Measurements from ENCODE around the gene EFHD1. TPM values are rescaled to one million over a fixed set of nuclear protein-coding genes. Genes with fewer than 3 reads are reported as not detected.

The EFHD1 gene
- total and polyA plus RNA-seq, 2 experiments from 2014 or later: 3.4 to 6.4 TPM

- H3K4me1 Mint-ChIP-seq: peaks cover 2% of the 10 kb centered on the region; the same call in 1 of the 3 replicates
- no peaks in the 10 kb centered on the region for H3K36me3 ChIP-seq (ENCODE audit: insufficient read depth)
- H3K4me2 ChIP-seq: no peak overlapping the region
- no peaks in the 10 kb centered on the region for H4K20me1 ChIP-seq (replicated peaks; ENCODE audit: insufficient read depth)
- H3K27me3 ChIP-seq (ENCODE audit: insufficient read depth): no peaks in the 10 kb centered on the region
- no peaks in the 10 kb centered on the region for H3K79me2 ChIP-seq (replicated peaks; ENCODE audit: insufficient read depth)
- no peak overlapping the region for H3K27ac Mint-ChIP-seq
- ATAC-seq: no peak
- DNase-seq (ENCODE audit: low spot score): no peak
- no peaks in the 10 kb centered on the region for H3K36me3 Mint-ChIP-seq (ENCODE audit: low read depth)
- H3K9me2 ChIP-seq (ENCODE audit: insufficient read depth): no peaks in the 10 kb centered on the region
- H2AFZ ChIP-seq: no peak overlapping the region
- no peak for TF ChIP-seq JUNB (IDR thresholded peaks at IDR 0.05; ENCODE audit: unreplicated experiment)
- H3K4me1 ChIP-seq (ENCODE audit: insufficient read depth): no peaks in the 10 kb centered on the region
- H3K4me3 Mint-ChIP-seq: no peak overlapping the region
- H3F3A ChIP-seq (replicated peaks; ENCODE audit: low read depth): no peaks in the 10 kb centered on the region
- no peak overlapping the region for H3K4me3 ChIP-seq
- H3K27ac ChIP-seq (ENCODE audit: low read depth): no peak overlapping the region
- no peaks in the 10 kb centered on the region; the same call in 2 of the 3 replicates for H3K9me3 Mint-ChIP-seq
- H3K27me3 Mint-ChIP-seq (ENCODE audit: insufficient read depth, low read depth, poor library complexity): peaks cover 9% of the 10 kb centered on the region
These were observed 39.2 kb downstream of the EFHD1 start for GRCh38 chr2:232672588-232672987.

GRCh38 chr2:232674491-232674890 is 41.1 kb downstream of the EFHD1 start:
- H3K9me3 Mint-ChIP-seq: no peaks in the 10 kb centered on the region; the same call in 2 of the 3 replicates
- H3K4me1 Mint-ChIP-seq: no peaks in the 10 kb centered on the region
- H3K27ac ChIP-seq (ENCODE audit: low read depth): no peak overlapping the region
- H3F3A ChIP-seq (replicated peaks; ENCODE audit: low read depth): no peaks in the 10 kb centered on the region
- no peak overlapping the region for H3K27ac Mint-ChIP-seq
- no peaks in the 10 kb centered on the region; the same call in 1 of the 2 replicates for H4K20me1 ChIP-seq (replicated peaks; ENCODE audit: insufficient read depth)
- H3K36me3 ChIP-seq (ENCODE audit: insufficient read depth): no peaks in the 10 kb centered on the region
- H3K27me3 ChIP-seq (ENCODE audit: insufficient read depth): no peaks in the 10 kb centered on the region
- no peak overlapping the region for H3K4me3 Mint-ChIP-seq
- H3K9me2 ChIP-seq (ENCODE audit: insufficient read depth): no peaks in the 10 kb centered on the region
- no peak overlapping the region for H3K4me2 ChIP-seq
- H3K4me1 ChIP-seq (ENCODE audit: insufficient read depth): no peaks in the 10 kb centered on the region
- ATAC-seq (no peak), DNase-seq (ENCODE audit: low spot score) (no peak)
- H3K79me2 ChIP-seq (replicated peaks; ENCODE audit: insufficient read depth): no peaks in the 10 kb centered on the region
- peaks cover 7% of the 10 kb centered on the region for H3K27me3 Mint-ChIP-seq (ENCODE audit: insufficient read depth, low read depth, poor library complexity)
- no peak overlapping the region for H3K4me3 ChIP-seq
- no peaks in the 10 kb centered on the region for H3K36me3 Mint-ChIP-seq (ENCODE audit: low read depth)
- H2AFZ ChIP-seq: no peak overlapping the region
- TF ChIP-seq POLR2AphosphoS5 (IDR thresholded peaks at IDR 0.05; ENCODE audit: low read depth): no peak
- no peak for TF ChIP-seq JUNB (IDR thresholded peaks at IDR 0.05; ENCODE audit: unreplicated experiment)
- no peak for TF ChIP-seq EZH2phosphoT487 (IDR thresholded peaks at IDR 0.05; ENCODE audit: unreplicated experiment)
- no peak for TF ChIP-seq CTCF (conservative IDR thresholded peaks at IDR 0.05; ENCODE audit: low read depth in 2 of 2)
- no peak for TF ChIP-seq ZNF462 (CRISPR knock-in tag; IDR thresholded peaks at IDR 0.05)
- no peak for TF ChIP-seq REST (IDR thresholded peaks at IDR 0.05; ENCODE audit: unreplicated experiment)
- no peak for TF ChIP-seq ETS1 (IDR thresholded peaks at IDR 0.05)
- TF ChIP-seq ZNF331 (CRISPR knock-in tag; IDR thresholded peaks at IDR 0.05; ENCODE audit: low read depth): no peak
- TF ChIP-seq EZH2 (IDR thresholded peaks at IDR 0.05; ENCODE audit: low read depth, unreplicated experiment): no peak

Measured in GM23338 (cell line).